ENCODE measurements around the gene LRIT3.

The LRIT3 gene

DNA sequence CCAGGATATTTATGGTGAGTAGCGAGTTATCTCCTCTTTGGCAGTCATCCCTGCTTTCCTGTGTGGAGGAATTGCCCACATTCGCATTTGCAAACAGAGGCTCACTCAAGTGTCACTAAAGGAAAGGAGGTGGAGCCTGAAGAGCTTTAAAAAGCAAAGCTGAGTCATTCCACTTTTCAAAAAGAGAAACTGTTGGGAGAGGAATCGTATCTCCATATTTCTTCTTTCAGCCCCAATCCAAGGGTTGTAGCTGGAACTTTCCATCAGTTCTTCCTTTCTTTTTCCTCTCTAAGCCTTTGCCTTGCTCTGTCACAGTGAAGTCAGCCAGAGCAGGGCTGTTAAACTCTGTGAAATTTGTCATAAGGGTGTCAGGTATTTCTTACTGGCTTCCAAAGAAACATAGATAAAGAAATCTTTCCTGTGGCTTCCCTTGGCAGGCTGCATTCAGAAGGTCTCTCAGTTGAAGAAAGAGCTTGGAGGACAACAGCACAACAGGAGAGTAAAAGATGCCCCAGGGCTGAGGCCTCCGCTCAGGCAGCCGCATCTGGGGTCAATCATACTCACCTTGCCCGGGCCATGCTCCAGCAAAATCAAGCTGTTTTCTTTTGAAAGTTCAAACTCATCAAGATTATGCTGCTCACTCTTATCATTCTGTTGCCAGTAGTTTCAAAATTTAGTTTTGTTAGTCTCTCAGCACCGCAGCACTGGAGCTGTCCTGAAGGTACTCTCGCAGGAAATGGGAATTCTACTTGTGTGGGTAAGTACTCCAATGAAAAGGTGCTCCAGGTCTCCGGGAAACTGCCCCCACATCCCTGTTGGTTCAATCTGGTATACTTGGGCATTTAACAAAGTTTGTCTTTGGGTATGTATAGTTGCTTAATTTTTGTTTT is 65.0 kb downstream of the LRIT3 start, which contains the start of gene EGF:
EGF (plus strand) TSS at position 178 of the 890 bp plus-strand sequence; CDS start at position 631, 453 bp downstream.
- no peak for DNase-seq

DNA sequence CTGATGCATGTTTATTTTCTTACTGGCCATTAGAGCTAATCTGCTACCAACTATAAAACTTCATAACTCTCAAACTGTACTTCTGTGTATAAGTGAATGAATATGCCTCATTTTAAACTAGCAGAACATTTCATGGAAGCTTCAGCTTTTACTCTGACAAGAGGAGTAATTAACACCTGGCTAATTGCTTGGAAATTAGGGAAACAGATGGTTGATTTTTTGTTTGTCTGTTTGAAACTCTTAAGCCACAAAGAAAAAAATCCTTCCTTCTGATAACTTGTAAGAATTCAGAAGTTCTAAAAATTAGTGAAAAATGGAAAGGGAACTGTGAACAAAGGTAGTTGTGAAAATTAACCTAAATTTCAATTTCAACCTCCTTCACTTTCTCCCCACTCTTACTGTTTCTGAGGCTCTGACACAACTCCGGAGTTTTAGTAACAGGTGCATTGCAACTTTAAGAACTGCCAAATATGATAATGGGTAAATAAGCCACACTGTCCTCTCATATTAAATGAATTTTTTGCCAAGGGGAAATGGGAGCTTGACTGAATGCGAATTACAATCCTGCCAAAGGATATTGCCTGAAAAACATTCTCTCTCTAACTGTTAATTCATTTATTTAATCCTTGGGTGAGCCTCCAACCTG is 65.8 kb downstream of the LRIT3 start:
- no peak for DNase-seq

DNA sequence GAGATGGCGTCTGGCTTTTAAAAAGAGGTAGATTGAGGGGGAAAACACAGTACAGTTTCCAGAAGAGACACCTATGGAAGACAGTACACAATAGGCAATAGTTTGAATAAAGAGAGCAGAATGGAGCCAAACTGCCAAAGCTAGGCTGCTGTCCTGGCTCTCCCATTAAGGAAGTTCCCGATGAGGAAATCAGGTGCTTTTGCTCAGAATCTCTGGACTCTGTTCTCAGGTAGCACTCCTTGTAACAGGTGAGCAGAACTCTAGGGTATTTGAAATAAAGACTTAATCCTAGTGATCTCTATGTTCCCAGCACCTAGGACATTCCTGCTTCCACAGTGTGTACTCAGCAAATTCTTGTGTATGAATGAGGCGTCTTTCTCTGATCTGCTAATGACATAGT is 66.4 kb downstream of the LRIT3 start:
- no peak for DNase-seq

DNA sequence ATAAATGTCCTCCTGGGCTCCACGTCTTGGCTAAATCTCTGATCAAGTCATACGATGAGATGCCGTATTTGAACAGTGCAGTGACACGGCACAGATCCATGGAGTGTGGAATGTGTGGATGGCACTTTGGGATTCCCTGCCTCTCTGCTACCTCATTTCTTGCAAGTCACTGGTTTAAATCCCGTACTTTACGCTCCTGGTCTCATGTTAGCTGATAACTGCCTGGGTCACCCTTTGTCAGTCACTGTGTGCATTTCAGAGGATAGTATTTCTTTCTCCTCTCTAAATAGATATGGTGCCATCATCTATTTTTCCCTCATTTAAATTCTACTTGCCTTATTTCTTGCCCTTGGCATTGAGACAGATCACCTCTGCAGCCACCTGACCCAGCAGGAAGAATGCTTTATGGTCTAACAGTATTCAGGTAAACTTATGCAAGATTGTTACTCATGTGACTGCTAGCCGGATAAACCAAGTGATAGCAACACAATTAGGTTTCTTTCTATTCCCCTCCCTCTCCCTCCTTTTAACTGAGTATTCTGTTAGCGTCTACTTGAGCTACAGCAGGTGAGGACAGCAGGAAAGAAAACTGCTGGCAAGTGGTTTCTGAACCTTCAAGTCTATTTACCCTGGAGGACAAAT is 67.6 kb downstream of the LRIT3 start:
- no peak for DNase-seq

DNA sequence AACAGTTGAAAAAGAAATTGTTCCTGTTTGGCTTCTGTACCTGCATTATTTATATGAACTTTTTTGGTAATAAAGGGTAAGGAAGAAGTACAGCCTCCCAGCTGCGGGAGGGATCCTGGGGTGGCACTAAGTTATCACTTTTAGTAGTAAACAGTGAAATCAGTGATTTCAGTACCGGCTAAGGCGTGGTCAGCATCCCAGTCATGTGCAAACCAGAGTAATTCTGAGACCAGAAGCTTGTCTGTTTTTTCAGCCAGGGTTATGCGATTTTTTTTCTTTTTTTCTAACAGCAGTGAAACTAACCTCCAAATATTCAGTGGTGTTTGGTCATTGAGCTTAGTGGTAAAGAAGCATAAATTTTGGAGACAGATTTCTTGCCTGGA is 68.1 kb downstream of the LRIT3 start:
- DNase-seq: no peak

DNA sequence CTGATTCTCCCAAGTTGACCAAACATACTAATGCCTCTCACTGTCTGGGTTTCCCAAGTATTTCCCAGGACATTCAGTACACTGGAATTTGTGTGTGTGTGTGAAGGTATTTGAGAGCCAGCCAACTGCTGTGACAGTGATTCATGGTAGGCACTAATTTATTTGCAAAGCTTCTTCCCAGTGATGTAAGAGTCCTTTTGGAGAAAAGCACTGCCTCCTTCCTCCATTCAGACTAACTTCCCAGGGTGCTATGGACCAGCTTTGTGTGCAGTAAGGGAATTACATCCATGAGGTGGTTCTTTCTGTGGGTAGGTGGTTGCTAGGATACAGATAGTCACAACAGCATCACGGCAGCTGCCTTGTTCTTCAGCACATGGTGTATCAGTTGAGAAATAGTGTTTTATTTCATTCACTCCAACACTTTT is 73.5 kb downstream of the LRIT3 start:
- no peak for DNase-seq
